CD14-positive monocyte (primary cell): ENCODE data around the gene NPAS3. TPM values are rescaled to one million over a fixed set of nuclear protein-coding genes. Genes with fewer than 3 reads are reported as not detected.

Experiments used
- DNase-seq, 3 donors: peaks; one replicate each; pipeline ENCODE4 v3.0.0-alpha.2; 2011 to 2022
- H2AFZ ChIP-seq: 2 replicates; pipeline ENCODE4 v1.6.0; 2012; ENCODE audit warnings: mild to moderate bottlenecking, low read depth, low read length, inconsistent platforms; ENCODE audit not compliant: insufficient read depth, poor library complexity, severe bottlenecking
- H3K27ac ChIP-seq, 2 donors: 1 replicate in 1 of 2; 2 replicates in 1 of 2; pipeline ENCODE4 v1.5.1; 2012 to 2013; ENCODE audit warnings: low read length in 2 of 2, control low read depth in 1 of 2, inconsistent platforms in 1 of 2, low read depth in 1 of 2, mild to moderate bottlenecking in 1 of 2
- H3K27me3 ChIP-seq, 2 donors: one replicate each; pipeline versions ENCODE4 v1.6.0 to v1.6.1; 2011 to 2013; ENCODE audit warnings: low read length in 2 of 2; ENCODE audit not compliant: control insufficient read depth in 2 of 2, insufficient read depth in 2 of 2
- H3K36me3 ChIP-seq, 2 donors: replicated peaks in 1 of 2; 1 replicate in 1 of 2; 2 replicates in 1 of 2; pipeline versions ENCODE4 v1.5.1 to v1.6.1; 2012 to 2013; ENCODE audit warnings: low read length in 2 of 2, control low read depth in 1 of 2, inconsistent platforms in 1 of 2, mild to moderate bottlenecking in 1 of 2; ENCODE audit not compliant: insufficient read depth in 2 of 2, control insufficient read depth in 1 of 2
- H3K4me1 ChIP-seq, 2 donors: 1 replicate in 1 of 2; 2 replicates in 1 of 2; pipeline versions ENCODE4 v1.5.1 to v1.6.1; 2012 to 2013; ENCODE audit warnings: low read length in 2 of 2, control low read depth in 1 of 2, inconsistent platforms in 1 of 2, mild to moderate bottlenecking in 1 of 2, moderate library complexity in 1 of 2; ENCODE audit not compliant: insufficient read depth in 2 of 2, control insufficient read depth in 1 of 2
- H3K4me2 ChIP-seq: replicated peaks from 2 replicates; pipeline ENCODE3; 2012; ENCODE audit warnings: low read length, moderate library complexity, mild to moderate bottlenecking; ENCODE audit not compliant: poor library complexity, severe bottlenecking; ENCODE audit errors: extremely low read depth
- H3K4me3 ChIP-seq, 3 experiments: fragments of 200-600 bp in 1 of 3; sonication (generic) in 1 of 3; replicated peaks in 1 of 3; 1 replicate in 2 of 3; 2 replicates in 1 of 3; pipeline ENCODE4 v1.5.1; 2011 to 2013; ENCODE audit warnings: low read length in 3 of 3, mild to moderate bottlenecking in 3 of 3, control low read depth in 2 of 3, low read depth in 2 of 3, inconsistent platforms in 1 of 3, moderate library complexity in 1 of 3
- H3K79me2 ChIP-seq: 2 replicates; pipeline ENCODE4 v1.6.0; 2012; ENCODE audit warnings: mild to moderate bottlenecking, control low read depth, inconsistent platforms, low read length, moderate library complexity; ENCODE audit not compliant: insufficient read depth
- H3K9ac ChIP-seq: 2 replicates; pipeline ENCODE4 v1.6.0; 2017; ENCODE audit warnings: low read length, mild to moderate bottlenecking; ENCODE audit not compliant: insufficient read depth, poor library complexity, severe bottlenecking
- H3K9me3 ChIP-seq, 2 donors: replicated peaks in 1 of 2; 1 replicate in 1 of 2; 2 replicates in 1 of 2; pipeline versions ENCODE4 v1.5.1 to v1.6.1; 2012 to 2013; ENCODE audit warnings: low read length in 2 of 2, control low read depth in 1 of 2; ENCODE audit not compliant: control insufficient read depth in 1 of 2, insufficient read depth in 1 of 2
- H4K20me1 ChIP-seq: 2 replicates; pipeline ENCODE4 v1.6.0; 2012; ENCODE audit warnings: mild to moderate bottlenecking, low read length, control low read depth, moderate library complexity; ENCODE audit not compliant: insufficient read depth
- H3K27ac Mint-ChIP-seq, 7 donors: one replicate each; pipeline ENCODE4 v1.8.0; 2020; ENCODE audit warnings: mild to moderate bottlenecking in 7 of 7, mixed read lengths in 7 of 7, moderate library complexity in 6 of 7, inconsistent platforms in 2 of 7
- H3K27me3 Mint-ChIP-seq, 3 donors: one replicate each; pipeline ENCODE4 v1.8.0; 2021 to 2022; ENCODE audit warnings: low read depth in 3 of 3, mild to moderate bottlenecking in 3 of 3, mixed read lengths in 3 of 3, moderate library complexity in 3 of 3, inconsistent platforms in 1 of 3
- H3K36me3 Mint-ChIP-seq, 2 donors: one replicate each; pipeline ENCODE4 v1.8.0; 2020; ENCODE audit warnings: mixed read lengths in 2 of 2, inconsistent platforms in 1 of 2, mild to moderate bottlenecking in 1 of 2
- H3K4me1 Mint-ChIP-seq: one replicate; pipeline ENCODE4 v1.8.0; 2020; ENCODE audit warnings: mild to moderate bottlenecking, mixed read lengths
- H3K4me3 Mint-ChIP-seq, 2 donors: one replicate each; pipeline ENCODE4 v1.8.0; 2020; ENCODE audit warnings: mild to moderate bottlenecking in 2 of 2, mixed read lengths in 2 of 2, moderate library complexity in 1 of 2
- H3K9me3 Mint-ChIP-seq, 7 donors: one replicate each; pipeline ENCODE4 v1.8.0; 2020 to 2022; ENCODE audit warnings: mixed read lengths in 7 of 7, mild to moderate bottlenecking in 6 of 7, moderate library complexity in 6 of 7, inconsistent platforms in 2 of 7
- WGBS: methylation state at CpG from one replicate; pipeline ENCODE4 v1.1.5; 2013; ENCODE audit warnings: missing lambda C conversion rate; ENCODE audit not compliant: insufficient coverage; 5-methylcytosine and 5-hydroxymethylcytosine counted together
- intact Hi-C, 2 donors: fragments of 100-400 bp; cut with micrococcal nuclease; formaldehyde crosslinking; loops; one replicate each; pipeline versions ENCODE4 v1.15.0 to v1.15.1; 2023
- polyA plus RNA-seq, 3 donors: library from polyadenylated mRNA; depleted of rRNA in 1 of 3; unstranded in 2 of 3; stranded (reverse) in 1 of 3; fragments of 300-500 nt in 2 of 3; fragments of >200 nt in 1 of 3; fragmentation: Illumina TruSeq in 2 of 3; gene quantifications; 1 replicate in 2 of 3; 2 replicates in 1 of 3; pipeline ENCODE4 v1.2.3, GENCODE V29; 2012 to 2021
- TF ChIP-seq, protein P1 (sequence below): fragments of 200-600 bp; IDR thresholded peaks from one replicate; pipeline ENCODE4 v1.8.0; 2022; ENCODE audit warnings: antibody characterized with exemption, mild to moderate bottlenecking

The NPAS3 gene
- polyA plus RNA-seq, 3 donors = not detected

DNA sequence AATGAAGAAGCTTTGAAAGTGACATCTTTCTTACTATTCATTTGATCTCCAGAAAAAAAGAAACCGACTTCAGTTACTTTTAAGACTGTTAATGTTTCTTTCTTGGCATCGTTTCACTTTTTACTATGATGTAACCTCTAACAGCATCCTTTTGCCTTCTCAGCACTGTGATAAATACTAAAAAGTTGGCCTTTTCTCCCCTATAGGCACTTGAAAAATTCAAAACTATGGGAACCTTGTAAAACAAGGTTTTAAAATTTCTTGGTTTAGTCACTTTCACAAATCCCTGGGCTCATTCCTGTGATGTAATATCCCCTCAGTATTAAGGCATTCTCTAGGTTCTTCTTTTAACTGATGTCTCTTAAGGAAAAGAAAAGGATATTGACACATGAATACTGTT, 730.4 kb downstream of the NPAS3 start:
- Histone ChIP-seq H3K4me2 (no peak overlapping the region), H3K4me3 (no peak overlapping the region), H3K79me2 (no peaks in the 10 kb centered on the region), H4K20me1 (no peaks in the 10 kb centered on the region), H2AFZ (no peak overlapping the region), H3K27ac (no peak overlapping the region), H3K9me3 (peaks cover 0 to 3% of the 10 kb centered on the region in 2 donors), H3K36me3 (no peaks in the 10 kb centered on the region), H3K9ac (no peak overlapping the region), H3K27me3 (no peaks in the 10 kb centered on the region), H3K4me1 (no peaks in the 10 kb centered on the region)
- intact Hi-C loops = no loop called here
- H3K27me3 Mint-ChIP-seq = peaks cover 0 to 3% (median 0%) of the 10 kb centered on the region in 3 donors
- H3K4me3 Mint-ChIP-seq = no peak overlapping the region
- peaks cover 0 to 9% (median 1%) of the 10 kb centered on the region in 7 donors for H3K9me3 Mint-ChIP-seq
- whole genome bisulfite sequencing = no CpG with 5 or more reads among the region's 2 CpGs
- no peaks in the 10 kb centered on the region for H3K36me3 Mint-ChIP-seq
- no peak for DNase-seq
- no peak overlapping the region for H3K27ac Mint-ChIP-seq
- no peaks in the 10 kb centered on the region for H3K4me1 Mint-ChIP-seq
- TF ChIP-seq, protein P1, sequence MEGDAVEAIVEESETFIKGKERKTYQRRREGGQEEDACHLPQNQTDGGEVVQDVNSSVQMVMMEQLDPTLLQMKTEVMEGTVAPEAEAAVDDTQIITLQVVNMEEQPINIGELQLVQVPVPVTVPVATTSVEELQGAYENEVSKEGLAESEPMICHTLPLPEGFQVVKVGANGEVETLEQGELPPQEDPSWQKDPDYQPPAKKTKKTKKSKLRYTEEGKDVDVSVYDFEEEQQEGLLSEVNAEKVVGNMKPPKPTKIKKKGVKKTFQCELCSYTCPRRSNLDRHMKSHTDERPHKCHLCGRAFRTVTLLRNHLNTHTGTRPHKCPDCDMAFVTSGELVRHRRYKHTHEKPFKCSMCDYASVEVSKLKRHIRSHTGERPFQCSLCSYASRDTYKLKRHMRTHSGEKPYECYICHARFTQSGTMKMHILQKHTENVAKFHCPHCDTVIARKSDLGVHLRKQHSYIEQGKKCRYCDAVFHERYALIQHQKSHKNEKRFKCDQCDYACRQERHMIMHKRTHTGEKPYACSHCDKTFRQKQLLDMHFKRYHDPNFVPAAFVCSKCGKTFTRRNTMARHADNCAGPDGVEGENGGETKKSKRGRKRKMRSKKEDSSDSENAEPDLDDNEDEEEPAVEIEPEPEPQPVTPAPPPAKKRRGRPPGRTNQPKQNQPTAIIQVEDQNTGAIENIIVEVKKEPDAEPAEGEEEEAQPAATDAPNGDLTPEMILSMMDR = no peak

DNA sequence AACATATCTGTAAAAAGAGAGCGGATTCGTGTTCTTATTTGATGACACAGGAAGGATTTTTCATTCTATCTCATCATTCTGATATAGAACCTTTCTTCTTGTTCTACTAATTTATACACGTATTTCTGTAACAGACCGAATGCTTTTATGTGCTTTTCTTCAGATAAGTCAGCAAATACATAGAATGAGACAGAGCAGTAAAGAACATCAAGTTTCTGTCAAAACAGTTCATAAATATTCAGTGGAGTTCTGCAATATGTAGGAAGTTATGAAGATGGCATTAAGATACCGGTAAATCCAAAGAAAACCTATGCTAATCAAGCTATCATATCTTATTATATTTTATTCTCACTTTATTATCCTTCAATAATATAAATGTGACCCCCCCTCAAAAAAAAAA, 731.6 kb downstream of the NPAS3 start:
- H3K27me3 Mint-ChIP-seq = peaks cover 0 to 3% (median 0%) of the 10 kb centered on the region in 3 donors
- Histone ChIP-seq H3K4me3 (no peak overlapping the region), H3K9me3 (peaks cover 0 to 3% of the 10 kb centered on the region in 2 donors), H3K4me1 (no peaks in the 10 kb centered on the region), H3K9ac (no peak overlapping the region), H3K27me3 (no peaks in the 10 kb centered on the region), H3K79me2 (no peaks in the 10 kb centered on the region), H2AFZ (no peak overlapping the region), H3K36me3 (no peaks in the 10 kb centered on the region), H3K4me2 (no peak overlapping the region), H3K27ac (no peak overlapping the region), H4K20me1 (no peaks in the 10 kb centered on the region)
- whole genome bisulfite sequencing = no CpG with 5 or more reads among the region's 5 CpGs
- peaks cover 0 to 6% (median 0%) of the 10 kb centered on the region in 7 donors for H3K9me3 Mint-ChIP-seq
- no peak overlapping the region for H3K4me3 Mint-ChIP-seq
- no peaks in the 10 kb centered on the region for H3K4me1 Mint-ChIP-seq
- intact Hi-C loops = no loop called here
- H3K27ac Mint-ChIP-seq = no peak overlapping the region
- no peaks in the 10 kb centered on the region for H3K36me3 Mint-ChIP-seq
- TF ChIP-seq, protein P1 = no peak
- no peak for DNase-seq
